Retinal pigment epithelial cell (primary cell): ENCODE results near the gene TACC3.
A peak's percentile ranks its signal among the peaks of the same experiment; 100 is the strongest.

ENCODE experiments used
- DNase-seq: peaks from one replicate; pipeline ENCODE4 v3.0.0-alpha.2; 2010; ENCODE audit warnings: low read depth
- H3K4me3 ChIP-seq: 2 replicates; pipeline ENCODE4 v1.5.1; 2011; ENCODE audit warnings: mild to moderate bottlenecking, low read length, control low read depth, moderate library complexity
- TF ChIP-seq, protein P1 (sequence below): conservative IDR thresholded peaks from 2 replicates; pipeline ENCODE4 v1.5.1; 2011; ENCODE audit warnings: low read depth, low read length, control low read depth, inconsistent platforms

Gene TACC3

DNA sequence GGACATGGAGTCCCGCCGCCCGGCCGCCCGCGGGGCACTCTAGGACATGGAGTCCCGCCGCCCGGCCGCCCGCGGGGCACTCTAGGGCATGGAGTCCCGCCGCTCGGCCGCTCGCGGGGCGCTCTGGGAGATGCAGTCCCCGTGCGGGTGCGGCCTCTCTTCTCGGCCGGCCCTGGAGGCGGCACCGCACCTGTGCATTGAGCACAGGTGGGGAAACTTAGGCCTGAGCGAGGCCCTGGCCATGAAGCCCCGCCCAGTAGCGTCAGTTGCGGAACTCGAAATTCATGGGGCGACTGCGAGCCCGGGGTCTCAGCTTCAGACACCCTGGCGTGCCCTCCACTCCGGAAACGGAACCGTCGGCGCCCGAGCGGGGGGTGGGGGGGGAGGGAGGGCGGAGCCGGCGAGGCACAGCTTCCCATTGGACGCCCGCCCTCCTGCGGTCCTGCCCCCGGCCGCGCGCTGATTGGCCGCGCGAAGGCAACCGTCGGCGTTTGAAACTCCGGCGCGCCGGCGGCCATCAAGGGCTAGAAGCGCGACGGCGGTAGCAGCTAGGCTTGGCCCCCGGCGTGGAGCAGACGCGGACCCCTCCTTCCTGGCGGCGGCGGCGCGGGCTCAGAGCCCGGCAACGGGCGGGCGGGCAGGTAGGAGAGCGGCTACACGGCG is at the start of gene TACC3, which contains the start of gene TMEM129:
TACC3 (plus strand) TSS at position 519 of the 663 bp plus-strand sequence. CDS start 1,901 bp downstream, outside the sequence.
TMEM129 (minus strand) TSS at position 321 of the 663 bp plus-strand sequence. CDS start 486 bp downstream, outside the sequence.
- DNase-seq = no peak
- H3K4me3 ChIP-seq = peak within 1 kb of the TSS; percentile 69
- TF ChIP-seq, protein P1, sequence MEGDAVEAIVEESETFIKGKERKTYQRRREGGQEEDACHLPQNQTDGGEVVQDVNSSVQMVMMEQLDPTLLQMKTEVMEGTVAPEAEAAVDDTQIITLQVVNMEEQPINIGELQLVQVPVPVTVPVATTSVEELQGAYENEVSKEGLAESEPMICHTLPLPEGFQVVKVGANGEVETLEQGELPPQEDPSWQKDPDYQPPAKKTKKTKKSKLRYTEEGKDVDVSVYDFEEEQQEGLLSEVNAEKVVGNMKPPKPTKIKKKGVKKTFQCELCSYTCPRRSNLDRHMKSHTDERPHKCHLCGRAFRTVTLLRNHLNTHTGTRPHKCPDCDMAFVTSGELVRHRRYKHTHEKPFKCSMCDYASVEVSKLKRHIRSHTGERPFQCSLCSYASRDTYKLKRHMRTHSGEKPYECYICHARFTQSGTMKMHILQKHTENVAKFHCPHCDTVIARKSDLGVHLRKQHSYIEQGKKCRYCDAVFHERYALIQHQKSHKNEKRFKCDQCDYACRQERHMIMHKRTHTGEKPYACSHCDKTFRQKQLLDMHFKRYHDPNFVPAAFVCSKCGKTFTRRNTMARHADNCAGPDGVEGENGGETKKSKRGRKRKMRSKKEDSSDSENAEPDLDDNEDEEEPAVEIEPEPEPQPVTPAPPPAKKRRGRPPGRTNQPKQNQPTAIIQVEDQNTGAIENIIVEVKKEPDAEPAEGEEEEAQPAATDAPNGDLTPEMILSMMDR = no peak

DNA sequence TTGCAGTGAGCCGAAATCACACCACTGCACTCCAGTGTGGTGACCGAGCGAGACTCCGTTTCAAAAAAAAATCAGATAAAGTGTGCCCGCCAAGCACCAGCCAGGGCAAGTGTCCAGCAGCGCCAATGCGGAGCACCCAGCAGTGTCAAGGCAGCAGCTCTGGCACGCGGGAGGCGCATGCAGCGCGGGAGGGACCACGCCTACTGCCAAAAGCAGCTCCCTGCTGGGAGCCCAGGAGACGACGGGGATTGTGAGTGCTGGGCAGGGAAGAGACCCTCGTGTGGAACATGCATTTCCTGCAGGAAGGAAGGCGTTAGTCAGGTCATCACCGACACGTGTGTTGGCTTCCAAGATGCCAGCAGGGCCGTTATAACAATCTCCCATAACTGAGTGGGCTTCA is 47.6 kb upstream of the TACC3 start:
- TF ChIP-seq, protein P1 = no peak
- no peak for DNase-seq
- no peak overlapping the region for H3K4me3 ChIP-seq

DNA sequence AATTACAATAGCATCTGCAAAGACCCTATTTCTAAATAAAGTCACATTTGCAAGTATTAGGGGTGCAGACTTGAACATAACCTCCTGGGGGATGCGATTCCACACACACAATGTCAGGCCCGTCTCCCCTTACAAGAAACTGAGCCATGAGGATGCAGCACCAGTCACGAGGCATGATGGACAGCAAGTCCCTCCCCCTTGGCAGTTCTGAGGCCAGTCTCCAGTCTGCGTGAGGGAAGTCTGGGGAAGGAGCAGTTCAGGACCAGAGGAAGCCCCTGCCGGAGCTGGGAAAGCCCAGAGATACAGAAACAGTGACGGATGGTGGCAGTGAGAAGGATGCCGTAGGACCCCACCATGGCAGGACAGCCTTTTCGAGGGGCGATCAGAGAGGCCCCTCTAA is 46.6 kb upstream of the TACC3 start:
- TF ChIP-seq, protein P1 = no peak

DNA sequence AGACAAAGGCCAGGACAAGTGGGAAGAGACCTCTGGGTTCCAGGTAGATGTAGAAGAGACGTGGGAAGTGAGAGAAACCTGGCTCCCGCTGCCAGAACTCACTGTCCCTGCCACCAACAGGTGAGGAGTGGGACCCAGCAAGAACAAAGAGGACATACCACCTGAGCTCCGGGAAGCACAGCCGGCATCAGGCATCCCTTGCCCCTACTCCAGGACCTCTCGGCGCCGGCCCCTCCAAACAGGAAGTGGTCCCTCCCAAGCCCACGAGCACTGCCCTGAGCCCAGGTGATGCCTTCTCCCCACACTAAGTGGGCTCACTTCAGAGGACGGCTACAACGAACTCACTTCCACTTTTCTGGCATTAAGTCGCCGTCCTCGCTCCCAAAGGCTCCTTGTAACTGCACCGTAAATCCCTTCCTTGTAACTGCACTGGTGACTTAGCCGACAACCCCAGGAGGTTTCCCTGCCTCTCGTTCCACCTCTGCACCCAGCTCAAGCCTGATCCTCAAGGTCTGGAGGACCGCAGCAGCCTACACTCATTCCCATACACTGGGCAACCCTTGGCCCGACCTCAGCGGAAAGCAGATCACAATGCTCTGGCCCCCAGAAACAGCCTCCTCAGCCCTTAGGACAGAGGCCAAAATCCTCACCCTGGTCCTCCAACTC is 46.1 kb upstream of the TACC3 start:
- no peak overlapping the region for H3K4me3 ChIP-seq
- no peak for DNase-seq
- TF ChIP-seq, protein P1 = no peak

More for the DNA sequence above, 46.6 kb upstream of the TACC3 start:
- H3K4me3 ChIP-seq = no peak overlapping the region
- DNase-seq = no peak

DNA sequence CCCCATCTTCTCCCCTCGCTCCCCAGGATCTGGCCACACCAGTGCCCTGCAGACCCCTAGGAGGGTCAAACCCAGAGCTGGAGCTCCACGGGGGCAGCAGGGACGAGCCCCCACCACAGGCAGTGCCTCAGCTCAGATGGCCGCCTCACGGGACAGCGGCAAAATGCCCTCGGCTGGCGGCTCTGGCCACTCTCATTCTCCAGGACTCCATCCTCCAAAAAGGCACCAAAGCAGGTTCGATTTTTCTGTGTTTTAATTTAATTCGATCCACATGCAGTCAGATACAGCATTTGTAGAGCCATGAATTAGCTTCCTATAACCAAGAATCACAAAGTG is 45.6 kb upstream of the TACC3 start:
- TF ChIP-seq, protein P1 = no peak
- no peak overlapping the region for H3K4me3 ChIP-seq
- no peak for DNase-seq

DNA sequence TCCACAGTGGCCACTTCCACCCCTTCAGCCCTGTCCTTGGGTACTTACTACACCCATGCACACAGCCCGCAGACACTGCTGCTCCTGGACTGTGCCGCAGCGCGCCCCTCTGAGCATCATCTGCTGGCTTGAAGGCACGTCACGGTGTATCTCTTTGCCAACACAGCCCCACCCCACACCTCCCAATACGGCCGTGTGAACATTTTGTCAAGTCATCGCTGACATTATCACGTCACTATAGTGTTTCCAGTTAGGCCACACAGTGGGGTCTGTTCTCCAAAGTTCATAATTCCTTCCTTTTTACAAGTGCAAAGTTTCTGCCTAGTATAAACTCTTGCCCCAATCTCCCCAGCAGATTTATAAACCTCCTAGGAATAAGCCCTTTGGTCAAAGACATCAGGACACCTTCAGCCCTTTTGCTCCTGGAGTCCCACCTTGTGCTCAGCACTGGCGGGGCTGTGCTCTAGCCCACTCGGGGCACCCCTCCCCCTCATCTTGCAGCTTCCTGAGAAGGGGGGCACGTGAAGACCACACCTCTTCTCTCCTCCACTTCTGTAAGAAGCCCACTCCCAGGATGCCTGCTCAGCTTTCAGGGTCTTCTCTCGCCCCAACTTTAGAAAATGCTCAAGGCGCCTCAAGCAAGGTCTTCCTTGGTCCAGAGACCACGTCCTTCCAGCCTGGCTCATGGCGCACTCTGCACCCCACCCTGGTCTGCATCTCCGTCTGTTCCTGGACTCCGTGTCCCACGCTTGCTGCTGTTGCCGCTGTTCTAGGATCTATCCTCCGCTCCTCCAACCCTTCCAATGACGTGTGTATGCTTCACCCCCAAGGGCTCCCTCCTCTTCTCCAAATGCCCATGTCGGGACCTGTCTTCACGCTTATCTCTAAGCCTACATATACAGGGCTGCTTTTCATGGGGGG is 44.5 kb upstream of the TACC3 start:
- no peak for DNase-seq
- TF ChIP-seq, protein P1 = no peak
- H3K4me3 ChIP-seq = no peak overlapping the region
